Measurements from ENCODE around the gene RPS6KA6.

The RPS6KA6 gene

DNA sequence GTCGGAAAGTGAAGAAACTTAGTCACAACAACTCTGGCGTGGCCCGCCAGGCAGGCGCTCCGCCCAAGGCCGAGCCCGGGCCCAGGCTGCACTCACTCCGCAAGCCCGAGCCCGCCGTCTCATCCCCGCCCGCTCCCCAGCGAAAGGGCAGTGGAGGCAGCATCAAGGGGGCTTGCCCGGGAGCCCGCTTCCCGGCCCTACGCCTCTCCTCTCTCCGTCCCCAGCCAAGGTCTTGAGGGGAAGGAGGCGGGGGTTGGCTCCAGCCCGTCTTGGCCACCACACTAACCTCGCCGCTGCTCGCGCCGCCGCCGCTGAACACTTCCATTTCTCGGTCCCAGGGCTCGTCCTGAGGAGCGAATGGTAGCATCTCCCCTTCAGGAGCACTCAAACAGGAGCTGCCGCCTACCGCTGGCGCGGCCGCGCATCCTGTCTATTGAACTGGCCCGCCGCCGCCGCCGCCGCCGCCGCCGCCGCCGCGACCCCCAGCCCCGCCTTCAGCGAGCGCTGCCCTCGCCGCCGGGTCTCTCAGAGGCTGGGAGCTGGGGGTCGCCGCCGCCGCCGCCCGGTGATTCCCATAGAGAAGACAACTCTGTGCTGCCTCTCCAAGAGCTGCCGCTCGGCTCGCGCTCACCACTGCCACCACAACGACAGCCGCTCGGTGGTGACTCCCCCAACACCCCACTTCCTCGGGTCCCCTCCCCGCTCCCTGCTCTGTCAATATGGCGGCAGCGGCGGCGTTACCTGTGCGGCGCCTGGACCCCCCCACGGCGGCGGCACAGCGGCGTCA lies at the start of gene RPS6KA6:
Gene RPS6KA6 (minus strand): TSS at position 667 of the 787 bp plus-strand sequence. CDS start 300 bp downstream, at position 367.
- no peaks in the 10 kb centered on the region for H3K4me1 ChIP-seq (ENCODE audit: insufficient read depth, low read length)
- H3K9me3 ChIP-seq (ENCODE audit: control insufficient read depth, insufficient read depth, low read length) = no peaks in the 10 kb centered on the region
- H3K9ac ChIP-seq (ENCODE audit: low read depth, low read length) = peak within 1 kb of the TSS; percentile 77
- H3K36me3 ChIP-seq (ENCODE audit: insufficient read depth, low read length) = no peaks in the 10 kb centered on the region

DNA sequence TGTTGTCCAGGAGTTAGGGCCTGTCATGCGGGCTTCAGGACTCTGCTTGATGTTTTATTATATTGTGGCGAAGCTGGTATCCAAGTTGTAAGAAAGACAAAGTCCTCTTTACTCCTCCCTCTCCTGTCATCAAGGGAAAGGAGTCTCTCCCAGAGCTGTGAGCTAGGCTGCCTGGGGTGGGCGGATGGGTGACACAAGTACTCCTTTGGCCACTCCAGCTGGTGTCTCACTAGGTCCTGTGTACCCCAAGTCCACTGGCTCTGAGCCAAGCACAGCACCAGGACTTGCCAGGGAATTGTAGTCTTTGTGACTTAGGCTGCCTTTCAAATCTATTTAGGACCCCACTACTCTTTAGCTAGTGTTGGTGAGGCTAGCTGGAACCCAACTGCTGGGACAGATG lies 36.7 kb upstream of the RPS6KA6 start:
- no peaks in the 10 kb centered on the region for H3K36me3 ChIP-seq (ENCODE audit: insufficient read depth, low read length)
- H3K9ac ChIP-seq (ENCODE audit: low read depth, low read length) = no peak overlapping the region
- no peaks in the 10 kb centered on the region for H3K9me3 ChIP-seq (ENCODE audit: control insufficient read depth, insufficient read depth, low read length)
- no peaks in the 10 kb centered on the region; the same call in 1 of the 2 replicates for H3K4me1 ChIP-seq (ENCODE audit: insufficient read depth, low read length)

DNA sequence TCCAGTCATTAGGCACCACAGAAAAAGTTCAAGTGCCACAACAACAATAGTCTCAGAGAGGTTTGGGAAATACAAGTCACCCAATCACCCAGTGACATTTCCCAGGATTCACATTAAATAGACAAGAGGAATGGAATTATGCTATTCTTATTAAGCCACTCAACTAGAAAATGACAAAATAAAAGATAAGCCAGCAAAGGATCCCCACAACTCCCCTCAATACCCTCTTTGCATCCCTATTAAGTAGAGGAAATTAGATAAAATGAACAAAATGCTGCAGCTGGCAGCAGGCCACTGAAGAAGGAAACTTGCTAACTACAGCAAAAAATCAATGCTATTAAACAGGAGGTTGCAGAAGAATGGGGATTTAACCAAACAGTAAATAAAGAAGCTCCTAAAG lies 35.3 kb upstream of the RPS6KA6 start:
- H3K9ac ChIP-seq (ENCODE audit: low read depth, low read length) = no peak overlapping the region
- H3K4me1 ChIP-seq (ENCODE audit: insufficient read depth, low read length) = no peaks in the 10 kb centered on the region; the same call in 1 of the 2 replicates
- H3K9me3 ChIP-seq (ENCODE audit: control insufficient read depth, insufficient read depth, low read length) = no peaks in the 10 kb centered on the region
- no peaks in the 10 kb centered on the region for H3K36me3 ChIP-seq (ENCODE audit: insufficient read depth, low read length)

DNA sequence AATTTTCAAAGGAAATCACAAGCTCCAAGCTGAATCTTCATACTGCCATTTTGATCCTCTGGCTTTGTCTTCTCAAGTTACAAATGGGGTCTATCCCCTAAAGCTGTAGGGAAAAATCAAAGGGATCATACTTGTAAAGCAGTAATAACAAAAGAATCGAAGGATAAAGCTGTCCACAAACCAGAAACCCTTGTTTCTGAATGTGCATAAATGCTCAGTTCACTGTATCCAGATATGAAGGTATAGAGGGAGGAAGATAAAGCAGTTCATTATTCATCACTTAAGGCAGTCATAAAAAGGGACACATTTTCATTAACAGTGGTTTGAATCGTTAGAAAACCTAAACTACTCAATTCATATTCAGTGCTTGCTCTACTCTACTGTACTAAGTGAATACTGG lies 33.2 kb upstream of the RPS6KA6 start:
- H3K9ac ChIP-seq (ENCODE audit: low read depth, low read length) = no peak overlapping the region
- peaks cover 8% of the 10 kb centered on the region; the same call in 1 of the 2 replicates for H3K4me1 ChIP-seq (ENCODE audit: insufficient read depth, low read length)
- no peaks in the 10 kb centered on the region for H3K9me3 ChIP-seq (ENCODE audit: control insufficient read depth, insufficient read depth, low read length)
- H3K36me3 ChIP-seq (ENCODE audit: insufficient read depth, low read length) = no peaks in the 10 kb centered on the region

- Histone ChIP-seq H3K9me3 (ENCODE audit: control insufficient read depth, insufficient read depth, low read length) (no peaks in the 10 kb centered on the region), H3K9ac (ENCODE audit: low read depth, low read length) (no peak overlapping the region), H3K36me3 (ENCODE audit: insufficient read depth, low read length) (no peaks in the 10 kb centered on the region), H3K4me1 (ENCODE audit: insufficient read depth, low read length) (peaks cover 8% of the 10 kb centered on the region; the same call in 1 of the 2 replicates)
Observed at GRCh38 chrX:84219551-84219950, 31.6 kb upstream of the RPS6KA6 start.

DNA sequence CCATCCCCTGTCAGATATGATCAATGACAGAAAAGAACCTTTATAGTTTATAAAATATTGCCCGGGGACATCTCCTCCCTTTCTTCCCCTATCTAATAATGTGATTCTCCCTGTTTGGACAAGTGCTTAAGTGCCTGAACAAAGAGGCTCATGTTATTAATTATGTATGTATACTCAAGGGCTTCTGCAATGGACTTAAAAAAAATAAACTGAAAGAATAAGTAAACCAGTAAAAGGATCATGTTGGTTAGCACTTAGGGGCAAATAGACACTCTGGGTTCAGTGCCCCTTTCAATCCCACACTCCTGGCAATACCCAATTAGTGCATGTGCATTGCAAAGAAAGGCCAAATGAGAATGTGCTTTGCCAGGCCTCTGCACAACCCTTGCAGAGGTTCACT lies 30.7 kb upstream of the RPS6KA6 start:
- no peaks in the 10 kb centered on the region for H3K36me3 ChIP-seq (ENCODE audit: insufficient read depth, low read length)
- H3K4me1 ChIP-seq (ENCODE audit: insufficient read depth, low read length) = peaks cover 8% of the 10 kb centered on the region; the same call in 1 of the 2 replicates
- no peaks in the 10 kb centered on the region for H3K9me3 ChIP-seq (ENCODE audit: control insufficient read depth, insufficient read depth, low read length)
- H3K9ac ChIP-seq (ENCODE audit: low read depth, low read length) = no peak overlapping the region

DNA sequence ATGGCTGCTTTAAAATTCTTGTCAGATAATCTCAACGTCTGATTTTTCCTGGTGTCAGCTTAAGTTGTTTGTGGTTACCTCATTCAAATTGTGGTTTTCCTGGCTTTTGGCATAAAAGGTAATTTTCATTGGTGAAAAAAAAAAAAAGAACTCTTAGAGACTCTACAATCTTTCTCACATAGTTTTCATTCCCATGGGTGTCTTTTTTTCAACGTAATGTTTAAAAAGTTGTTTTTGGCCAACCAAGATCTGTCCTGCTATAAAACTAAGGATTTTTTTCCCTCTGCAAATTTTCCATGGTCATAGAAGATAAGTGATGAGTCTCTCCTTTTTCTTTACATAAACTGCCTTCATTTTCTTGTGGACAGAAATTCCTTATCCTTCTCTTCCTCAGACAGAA lies 28.9 kb upstream of the RPS6KA6 start:
- no peaks in the 10 kb centered on the region for H3K36me3 ChIP-seq (ENCODE audit: insufficient read depth, low read length)
- H3K4me1 ChIP-seq (ENCODE audit: insufficient read depth, low read length) = peaks cover 8% of the 10 kb centered on the region; the same call in 1 of the 2 replicates
- no peaks in the 10 kb centered on the region for H3K9me3 ChIP-seq (ENCODE audit: control insufficient read depth, insufficient read depth, low read length)
- H3K9ac ChIP-seq (ENCODE audit: low read depth, low read length) = no peak overlapping the region

DNA sequence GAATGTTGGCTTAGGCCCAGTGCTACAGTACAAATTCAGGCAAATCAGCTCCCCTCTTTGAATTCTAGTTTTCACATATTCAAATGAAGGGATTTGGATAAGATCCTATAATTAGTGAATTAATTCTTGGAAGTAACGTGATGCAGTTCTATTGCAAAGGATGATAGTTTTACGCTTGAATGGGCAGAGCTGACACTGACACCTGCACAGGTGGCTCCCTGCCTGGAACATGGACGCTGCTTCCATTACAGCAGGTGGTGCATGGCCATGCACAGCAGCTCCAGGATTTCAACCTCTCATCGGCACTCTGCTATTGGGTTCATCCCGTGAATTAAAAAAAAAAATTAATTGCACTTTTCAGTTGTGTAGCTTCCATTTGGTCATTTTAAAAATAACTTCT lies 28.4 kb upstream of the RPS6KA6 start:
- no peaks in the 10 kb centered on the region for H3K9me3 ChIP-seq (ENCODE audit: control insufficient read depth, insufficient read depth, low read length)
- H3K9ac ChIP-seq (ENCODE audit: low read depth, low read length) = no peak overlapping the region
- peaks cover 8% of the 10 kb centered on the region; the same call in 1 of the 2 replicates for H3K4me1 ChIP-seq (ENCODE audit: insufficient read depth, low read length)
- no peaks in the 10 kb centered on the region for H3K36me3 ChIP-seq (ENCODE audit: insufficient read depth, low read length)

- H3K4me1 ChIP-seq (ENCODE audit: insufficient read depth, low read length) = no peaks in the 10 kb centered on the region
- H3K9me3 ChIP-seq (ENCODE audit: control insufficient read depth, insufficient read depth, low read length) = no peaks in the 10 kb centered on the region
- H3K9ac ChIP-seq (ENCODE audit: low read depth, low read length) = no peak overlapping the region
- H3K36me3 ChIP-seq (ENCODE audit: insufficient read depth, low read length) = no peaks in the 10 kb centered on the region
Observed at GRCh38 chrX:84205276-84205675, 17.3 kb upstream of the RPS6KA6 start.

GRCh38 chrX:84199688-84200087 lies 11.7 kb upstream of the RPS6KA6 start:
- no peak overlapping the region for H3K9ac ChIP-seq (ENCODE audit: low read depth, low read length)
- no peaks in the 10 kb centered on the region for H3K4me1 ChIP-seq (ENCODE audit: insufficient read depth, low read length)
- peaks cover 3% of the 10 kb centered on the region; the same call in 1 of the 2 replicates for H3K9me3 ChIP-seq (ENCODE audit: control insufficient read depth, insufficient read depth, low read length)
- no peaks in the 10 kb centered on the region for H3K36me3 ChIP-seq (ENCODE audit: insufficient read depth, low read length)

DNA sequence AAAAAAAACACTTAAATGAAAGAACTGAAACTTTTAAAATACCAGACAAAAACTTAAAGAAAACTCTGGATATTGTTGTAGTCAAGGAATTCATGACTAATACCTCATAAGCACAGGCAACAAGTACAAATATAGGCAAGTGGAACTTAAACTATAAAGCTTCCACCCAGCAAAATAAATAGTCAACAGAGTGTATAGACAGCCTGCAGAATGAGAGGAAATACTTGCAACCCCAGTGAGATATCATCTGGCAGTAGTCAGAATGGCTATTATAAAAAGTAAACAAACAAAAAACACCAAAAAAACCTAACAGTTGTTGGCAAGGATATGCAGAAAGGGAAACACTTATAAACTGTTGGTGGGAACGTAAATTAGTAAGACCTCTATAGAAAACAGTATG lies 9.6 kb upstream of the RPS6KA6 start:
- Histone ChIP-seq H3K9me3 (ENCODE audit: control insufficient read depth, insufficient read depth, low read length) (peaks cover 3% of the 10 kb centered on the region; the same call in 1 of the 2 replicates), H3K4me1 (ENCODE audit: insufficient read depth, low read length) (no peaks in the 10 kb centered on the region), H3K36me3 (ENCODE audit: insufficient read depth, low read length) (no peaks in the 10 kb centered on the region), H3K9ac (ENCODE audit: low read depth, low read length) (no peak overlapping the region)

- Histone ChIP-seq H3K4me1 (ENCODE audit: insufficient read depth, low read length) (no peaks in the 10 kb centered on the region), H3K9ac (ENCODE audit: low read depth, low read length) (no peak overlapping the region), H3K9me3 (ENCODE audit: control insufficient read depth, insufficient read depth, low read length) (no peaks in the 10 kb centered on the region), H3K36me3 (ENCODE audit: insufficient read depth, low read length) (no peaks in the 10 kb centered on the region)
Observed at GRCh38 chrX:84192006-84192405, 4.0 kb upstream of the RPS6KA6 start.

- Histone ChIP-seq H3K36me3 (ENCODE audit: insufficient read depth, low read length) (no peaks in the 10 kb centered on the region), H3K9me3 (ENCODE audit: control insufficient read depth, insufficient read depth, low read length) (no peaks in the 10 kb centered on the region), H3K4me1 (ENCODE audit: insufficient read depth, low read length) (no peaks in the 10 kb centered on the region), H3K9ac (ENCODE audit: low read depth, low read length) (no peak overlapping the region)
Observed at GRCh38 chrX:84189125-84189524, 1.1 kb upstream of the RPS6KA6 start.

GRCh38 chrX:84188320-84188834 lies 378 bp upstream of the RPS6KA6 start:
- H3K9ac ChIP-seq (ENCODE audit: low read depth, low read length) = peak overlapping the region; percentile 77; the same call in 1 of the 2 replicates
- H3K4me1 ChIP-seq (ENCODE audit: insufficient read depth, low read length) = no peaks in the 10 kb centered on the region
- H3K36me3 ChIP-seq (ENCODE audit: insufficient read depth, low read length) = no peaks in the 10 kb centered on the region
- H3K9me3 ChIP-seq (ENCODE audit: control insufficient read depth, insufficient read depth, low read length) = no peaks in the 10 kb centered on the region

Data from ES-I3 (cell line).